Stimulated activated CD4-positive, alpha-beta T cell treated with anti-CD3 and anti-CD28 coated beads, TNF-alpha, amount 100 ng/mL, for 4 hours (primary cell): ENCODE data around the gene SPOPL.
"Not testable (repeated sequence)": the region's sequence is repeated elsewhere in the genome, so short reads cannot be mapped to it uniquely, and the experiment has no call there.

ENCODE experiments used
- DNase-seq, 3 experiments: peaks; one replicate each; pipeline ENCODE4 v3.0.0-alpha.2; 2020; ENCODE audit warnings: low read depth in 3 of 3

SPOPL gene

GRCh38 chr2:138501425-138502254, at the start of gene SPOPL:
Gene SPOPL (plus strand): TSS chr2:138501770. CDS start chr2:138550217, 48,447 bp downstream.
- peak; percentile 70 to 81 (median 73) for DNase-seq

DNA sequence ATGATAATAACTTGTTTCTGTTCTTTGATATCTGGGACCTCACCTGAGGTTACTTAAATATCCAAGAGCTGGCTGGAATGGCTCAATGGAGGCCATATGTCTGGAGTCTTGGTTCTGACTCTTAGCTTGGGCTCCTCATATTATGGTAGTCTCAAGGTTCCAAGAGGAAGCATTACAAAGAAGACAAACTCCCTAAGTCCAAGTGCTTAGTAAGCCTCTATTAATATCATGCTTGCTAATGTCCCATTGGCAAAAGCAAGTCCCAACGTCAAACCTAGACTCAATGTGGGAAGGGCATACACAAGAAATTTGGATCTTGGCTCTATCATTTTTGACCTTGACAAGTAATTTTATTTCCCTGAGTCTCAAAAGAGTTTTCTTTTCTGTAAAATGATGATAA, 49.2 kb upstream of the SPOPL start:
- no peak for DNase-seq

DNA sequence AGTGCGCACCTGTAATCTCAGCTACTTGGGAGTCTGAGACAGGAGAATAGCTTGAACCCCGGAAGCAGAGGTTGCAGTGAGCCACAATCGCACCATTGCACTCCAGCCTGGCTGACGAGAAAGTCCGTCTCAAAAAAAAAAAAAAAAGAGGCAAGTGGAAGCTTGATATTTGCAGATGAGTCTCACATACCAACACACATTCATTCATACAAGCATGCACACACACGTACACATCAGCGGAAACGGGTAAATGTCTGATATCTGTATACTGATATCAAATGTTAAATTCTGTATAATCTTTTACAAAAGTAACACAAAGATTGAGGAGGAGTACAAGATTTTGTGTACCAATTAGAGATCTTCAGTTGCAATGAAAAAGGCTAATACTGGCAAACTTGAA, 47.8 kb upstream of the SPOPL start:
- DNase-seq: no peak

DNA sequence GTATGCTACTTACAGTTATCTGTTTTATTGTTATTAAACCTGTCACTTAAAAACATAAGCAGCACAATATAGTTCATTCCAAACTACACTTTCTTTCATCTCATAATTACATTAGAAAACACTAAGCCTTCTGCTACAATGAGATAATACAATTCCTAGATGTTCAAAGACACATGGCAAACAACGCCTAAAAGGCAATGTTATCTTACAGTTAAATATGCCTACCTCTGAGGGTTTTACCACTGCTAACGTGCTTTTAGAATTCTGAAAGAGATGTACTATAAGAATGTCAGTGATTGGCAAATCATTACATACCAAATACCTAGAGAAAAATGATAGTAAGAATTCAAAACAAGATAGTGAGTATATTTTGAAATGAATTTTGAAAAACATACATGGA, 46.8 kb upstream of the SPOPL start:
- no peak for DNase-seq

GRCh38 chr2:138455275-138455674, 46.3 kb upstream of the SPOPL start:
- no peak for DNase-seq

DNA sequence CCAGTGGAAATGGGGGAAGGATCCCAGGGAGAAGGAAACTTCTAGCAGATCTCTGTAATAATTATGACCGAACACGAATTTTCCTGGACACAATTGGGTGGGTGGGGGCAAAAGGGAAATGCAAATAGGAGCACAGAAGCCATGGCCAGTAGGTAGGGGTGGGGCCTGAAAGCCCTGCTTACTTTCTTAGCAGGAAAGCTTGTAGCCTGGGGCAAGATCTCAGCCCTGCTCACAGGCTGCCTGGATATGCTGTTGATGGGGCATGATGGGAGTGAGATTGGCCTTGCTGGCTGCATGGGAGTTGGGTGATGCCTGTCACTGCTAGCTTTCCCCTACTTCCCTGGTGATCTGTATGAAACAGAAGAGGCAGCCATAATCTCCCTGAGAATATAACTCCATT, 45.9 kb upstream of the SPOPL start:
- no peak for DNase-seq

DNA sequence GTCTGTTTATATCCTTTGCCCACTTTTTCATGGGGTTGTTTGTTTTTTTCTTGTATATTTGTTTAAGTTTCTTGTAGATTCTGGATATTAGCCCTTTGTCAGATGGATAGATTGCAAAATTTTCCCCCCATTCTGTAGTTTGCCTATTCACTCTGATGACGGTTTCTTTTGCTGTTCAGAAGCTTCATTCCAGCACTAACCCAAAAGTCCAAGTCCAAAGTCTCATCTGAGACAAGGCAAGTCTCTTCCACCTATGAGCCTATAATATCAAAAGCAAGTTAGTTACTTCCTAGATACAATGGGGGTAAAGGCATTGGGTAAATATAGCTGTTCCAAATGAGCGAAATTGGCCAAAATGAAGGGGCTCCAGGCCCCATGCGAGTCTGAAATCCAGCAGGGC, 38.9 kb upstream of the SPOPL start:
- not testable (repeated sequence) for DNase-seq

DNA sequence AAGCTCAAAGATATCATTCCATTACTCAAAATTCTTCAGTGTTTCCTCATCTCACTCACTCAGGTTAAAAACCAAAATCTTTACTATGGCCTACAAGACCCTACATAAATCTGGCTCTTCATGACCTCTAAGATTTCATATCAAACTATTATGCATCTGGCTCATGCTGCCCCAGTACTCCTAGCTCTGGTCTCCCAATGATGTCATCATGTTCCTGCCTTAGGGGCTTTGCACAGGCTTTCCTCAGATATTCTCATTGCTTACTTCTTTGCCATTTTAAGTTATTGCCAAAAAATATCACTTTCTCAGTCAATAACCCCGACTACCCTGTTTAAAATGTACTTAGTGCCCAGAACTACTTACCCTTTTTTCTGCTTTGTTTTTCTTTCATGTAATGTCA, 33.0 kb upstream of the SPOPL start:
- DNase-seq: no peak

- no peak for DNase-seq
These were observed 32.2 kb upstream of the SPOPL start for GRCh38 chr2:138469411-138469810.

GRCh38 chr2:138470941-138471340, 30.6 kb upstream of the SPOPL start:
- no peak for DNase-seq

DNA sequence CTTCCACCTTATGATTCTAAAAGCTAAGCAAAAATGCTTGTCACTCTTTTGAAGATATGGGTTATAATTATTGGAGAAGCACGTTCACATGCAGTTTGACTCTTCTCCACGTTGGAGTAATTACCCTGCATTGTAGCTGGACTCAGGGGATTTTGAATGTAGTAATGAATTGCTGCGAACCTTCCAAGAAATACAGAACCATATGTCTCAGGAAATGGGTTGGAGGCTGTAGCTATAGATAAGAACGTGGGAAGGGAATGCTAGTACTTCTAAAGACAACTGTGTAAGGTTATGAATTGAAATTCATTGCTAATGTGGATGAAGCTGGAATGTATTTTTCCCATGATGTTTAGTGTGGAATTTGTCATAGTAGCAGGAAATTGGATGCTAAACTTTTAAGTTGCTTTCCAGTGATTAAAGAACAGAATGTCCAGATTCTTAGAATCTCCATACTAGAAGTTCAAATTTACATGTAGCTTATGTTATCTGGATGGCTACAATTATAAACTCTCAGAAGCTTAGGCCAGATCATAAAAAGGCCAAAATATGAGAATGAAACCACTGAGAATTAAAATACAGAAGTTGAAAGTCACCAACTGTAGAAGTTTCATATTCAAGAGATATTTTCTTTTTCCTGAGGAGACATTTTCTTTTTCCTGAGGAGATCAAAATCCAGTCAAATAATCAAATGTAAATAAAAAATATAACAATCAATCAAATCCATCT, 27.3 kb upstream of the SPOPL start:
- DNase-seq: no peak

DNA sequence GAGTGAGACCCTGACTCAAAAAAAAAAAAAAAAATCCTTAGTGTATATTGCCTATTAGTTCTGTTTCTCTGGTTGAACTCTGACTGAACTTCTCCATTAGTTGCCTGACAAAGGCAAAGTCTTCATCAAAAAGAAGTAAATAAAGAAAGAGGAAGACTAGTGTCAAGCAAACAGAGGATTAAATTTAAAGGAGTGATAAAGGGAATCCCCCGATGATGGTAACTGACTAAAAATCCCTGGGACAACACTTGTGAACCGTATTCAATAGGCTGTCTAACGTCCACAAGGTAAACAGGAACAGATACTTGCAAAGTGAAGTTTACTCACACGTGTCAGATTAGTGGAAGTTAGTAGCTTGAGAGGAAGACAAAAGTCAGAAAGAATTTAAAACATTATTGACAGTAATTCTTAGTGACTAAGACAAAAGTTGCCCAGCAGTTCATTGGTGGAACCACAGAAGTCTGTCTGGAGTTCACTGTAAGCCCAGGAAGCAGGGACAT, 26.2 kb upstream of the SPOPL start:
- no peak for DNase-seq

DNA sequence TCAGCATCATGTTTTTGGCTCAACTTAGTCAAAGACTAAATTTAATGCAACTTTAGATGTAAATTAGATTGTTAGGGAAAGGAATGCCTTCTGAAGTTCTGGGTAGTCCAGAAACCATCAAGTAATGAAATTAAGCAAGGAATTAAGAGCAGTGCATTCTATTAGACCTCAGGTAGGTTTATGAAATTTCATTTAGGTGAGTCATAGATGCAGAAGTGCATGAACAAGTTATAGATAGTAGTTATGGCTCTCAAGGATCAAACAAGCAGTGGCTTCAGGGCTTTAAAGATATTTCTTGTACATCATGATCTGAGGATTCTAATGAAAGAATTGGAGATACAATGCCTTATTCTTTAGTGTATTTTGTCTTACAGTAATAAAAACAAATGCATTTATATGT, 25.4 kb upstream of the SPOPL start:
- no peak for DNase-seq

- no peak for DNase-seq
These were observed 24.6 kb upstream of the SPOPL start for GRCh38 chr2:138476940-138477339.

GRCh38 chr2:138482796-138483195, 18.8 kb upstream of the SPOPL start:
- not testable (repeated sequence) for DNase-seq

DNA sequence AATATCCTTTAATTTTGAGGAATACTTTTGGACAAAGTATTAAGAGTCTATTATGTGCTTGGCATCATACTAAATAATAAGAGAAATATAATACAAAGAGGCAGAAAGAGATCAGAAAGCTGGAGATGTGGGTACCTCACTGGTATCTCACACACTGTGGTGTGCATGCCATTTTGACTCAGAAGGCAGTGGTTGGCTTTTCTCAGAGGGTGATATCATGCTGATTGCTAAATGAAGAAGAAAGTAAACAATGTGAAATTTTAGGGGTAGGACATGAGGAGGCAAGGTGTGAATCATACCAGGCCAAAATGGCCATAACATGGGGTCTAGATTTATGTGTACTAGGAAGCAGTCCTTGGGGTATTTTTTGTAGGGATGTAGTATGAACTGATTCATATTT, 16.6 kb upstream of the SPOPL start:
- DNase-seq: no peak

DNA sequence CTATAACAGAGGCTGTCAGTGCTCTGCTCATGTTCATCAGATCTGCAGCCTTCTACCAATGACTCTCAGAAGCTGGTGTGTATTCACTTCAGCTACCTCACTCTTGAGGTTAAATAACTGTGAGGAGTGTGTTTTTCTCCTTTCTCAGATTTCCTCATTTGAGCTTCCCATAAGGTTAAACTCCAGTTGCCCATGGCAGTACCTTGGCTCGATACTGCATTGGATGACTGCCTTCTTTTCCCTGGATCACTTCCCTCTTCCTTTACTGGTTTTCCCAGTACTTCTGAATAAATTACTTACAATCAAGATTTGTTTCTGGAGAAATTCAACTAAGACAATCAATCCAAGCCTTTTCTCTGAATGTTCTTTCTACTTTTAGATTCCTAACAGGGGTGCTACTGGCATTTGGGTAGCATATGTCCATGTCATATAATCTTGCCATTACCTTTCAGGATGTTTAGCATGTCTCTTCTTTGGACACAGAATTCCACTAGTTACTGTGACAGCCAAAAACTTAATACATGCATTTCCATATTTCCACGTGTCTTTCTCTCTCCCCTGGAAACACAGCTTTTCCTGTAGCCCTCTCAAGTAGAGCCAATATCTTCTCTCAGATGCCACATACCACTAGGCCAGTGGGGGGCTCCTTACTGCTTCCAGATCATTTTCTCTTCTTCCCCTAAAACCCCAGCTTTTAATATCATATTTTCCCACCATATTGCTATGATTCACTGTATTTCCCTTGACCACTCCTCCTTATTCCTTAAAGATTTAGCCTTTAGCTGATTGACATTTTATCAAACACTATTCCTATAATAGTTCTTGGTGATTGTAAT, 15.0 kb upstream of the SPOPL start:
- no peak for DNase-seq

DNA sequence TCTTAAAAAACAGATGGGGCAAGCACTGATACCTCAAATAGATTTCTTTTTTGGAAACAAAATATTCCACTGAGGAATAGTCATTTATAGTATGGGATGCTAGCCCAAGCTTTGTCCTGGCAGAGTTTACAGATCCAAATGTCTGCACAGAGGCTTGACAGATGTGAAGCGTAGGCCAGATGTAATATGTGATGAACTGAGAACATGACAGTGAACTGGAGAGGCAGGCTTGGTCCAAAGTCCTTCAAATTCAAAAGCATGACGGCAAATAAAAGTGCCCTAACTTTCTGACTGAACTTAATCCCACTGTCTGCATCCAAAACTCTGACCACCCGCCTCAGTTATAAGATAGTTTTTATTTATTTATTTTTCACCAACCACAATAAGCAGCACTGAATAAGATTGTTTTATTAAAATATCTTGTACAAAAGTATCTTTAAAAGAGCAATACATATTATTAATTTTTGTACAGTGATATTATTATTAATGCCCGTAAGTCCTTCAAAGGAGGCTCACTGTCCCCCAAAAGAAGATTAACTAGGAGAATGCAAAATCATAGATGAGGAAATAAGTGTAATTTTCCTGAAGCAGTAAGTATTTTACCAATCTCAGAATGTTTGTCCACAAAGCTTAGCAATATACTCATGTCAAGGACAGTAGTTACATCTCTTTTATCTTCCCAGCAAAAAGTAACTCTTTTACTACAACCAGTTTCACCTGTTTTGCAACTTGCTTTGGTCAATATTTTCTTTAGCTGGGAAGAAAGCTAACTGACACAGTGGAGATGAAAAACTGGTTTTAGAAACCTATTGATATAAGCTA, 10.7 kb upstream of the SPOPL start:
- no peak for DNase-seq

- DNase-seq: no peak
These were observed 10.1 kb upstream of the SPOPL start for GRCh38 chr2:138491495-138491862.

GRCh38 chr2:138492160-138492559, 9.4 kb upstream of the SPOPL start:
- no peak for DNase-seq

DNA sequence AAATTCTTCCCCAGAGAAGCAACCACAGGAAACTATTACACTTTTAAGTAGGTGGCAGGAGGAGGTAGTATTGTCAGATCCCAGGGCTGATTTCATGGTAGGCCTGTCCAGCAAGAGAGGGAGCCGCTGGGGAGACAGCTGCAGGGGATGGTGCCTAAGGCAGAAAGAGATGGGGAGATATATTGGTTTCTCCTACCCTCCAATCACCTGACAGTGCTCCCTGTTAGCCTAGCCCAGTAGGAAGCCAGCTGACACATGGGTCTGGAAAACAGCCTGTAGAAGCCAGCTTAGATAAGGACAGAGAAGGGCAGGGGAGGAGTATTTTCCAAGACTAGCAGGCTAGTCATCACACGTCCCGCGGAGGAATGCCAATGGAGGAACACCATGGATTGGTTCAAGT, 8.2 kb upstream of the SPOPL start:
- no peak for DNase-seq
